AG09319 (cell line): ENCODE data around the gene SLC9A3.

ENCODE experiments used
- DNase-seq: peaks from one replicate; pipeline ENCODE4 v3.0.0-alpha.2; 2010; ENCODE audit warnings: low read depth; ENCODE audit errors: extremely low read depth
- TF ChIP-seq, protein P1 (sequence below): IDR thresholded peaks from 2 replicates; pipeline ENCODE4 v1.5.1; 2011; ENCODE audit warnings: low read depth, mild to moderate bottlenecking, inconsistent platforms, low read length, moderate library complexity

SLC9A3 gene

DNA sequence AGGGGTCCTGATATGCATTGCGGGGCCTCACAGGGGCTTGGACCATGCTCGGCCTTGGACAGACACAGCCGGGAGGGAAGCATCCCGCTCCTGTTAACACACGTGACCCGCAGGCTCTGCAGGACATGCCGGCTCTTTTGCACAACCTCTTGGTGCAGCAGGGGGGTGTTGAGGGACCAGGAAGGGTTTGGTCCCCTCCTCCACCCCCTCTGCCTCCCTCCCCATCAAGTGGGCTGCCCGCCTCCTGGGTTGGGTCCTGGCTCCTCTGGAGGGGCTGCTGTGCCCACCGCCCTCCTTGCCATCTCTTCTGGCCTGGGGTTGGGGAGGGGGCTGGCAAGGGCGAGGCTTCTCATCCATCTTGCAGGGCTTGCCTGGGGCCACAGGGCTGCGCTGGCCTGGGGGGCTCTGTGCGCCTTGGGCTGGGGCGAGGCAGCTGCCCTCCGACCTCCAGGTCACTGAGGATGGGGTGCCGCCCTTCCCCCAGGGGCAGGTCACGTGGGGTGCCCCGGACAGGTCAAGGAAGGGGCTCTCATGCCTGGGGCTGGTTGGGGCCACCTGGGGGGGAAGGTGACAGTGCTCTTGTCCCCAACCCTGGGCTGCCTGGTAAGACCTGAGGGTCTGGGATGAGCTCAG lies 16.8 kb upstream of the SLC9A3 start:
- no peak for DNase-seq
- TF ChIP-seq, protein P1, sequence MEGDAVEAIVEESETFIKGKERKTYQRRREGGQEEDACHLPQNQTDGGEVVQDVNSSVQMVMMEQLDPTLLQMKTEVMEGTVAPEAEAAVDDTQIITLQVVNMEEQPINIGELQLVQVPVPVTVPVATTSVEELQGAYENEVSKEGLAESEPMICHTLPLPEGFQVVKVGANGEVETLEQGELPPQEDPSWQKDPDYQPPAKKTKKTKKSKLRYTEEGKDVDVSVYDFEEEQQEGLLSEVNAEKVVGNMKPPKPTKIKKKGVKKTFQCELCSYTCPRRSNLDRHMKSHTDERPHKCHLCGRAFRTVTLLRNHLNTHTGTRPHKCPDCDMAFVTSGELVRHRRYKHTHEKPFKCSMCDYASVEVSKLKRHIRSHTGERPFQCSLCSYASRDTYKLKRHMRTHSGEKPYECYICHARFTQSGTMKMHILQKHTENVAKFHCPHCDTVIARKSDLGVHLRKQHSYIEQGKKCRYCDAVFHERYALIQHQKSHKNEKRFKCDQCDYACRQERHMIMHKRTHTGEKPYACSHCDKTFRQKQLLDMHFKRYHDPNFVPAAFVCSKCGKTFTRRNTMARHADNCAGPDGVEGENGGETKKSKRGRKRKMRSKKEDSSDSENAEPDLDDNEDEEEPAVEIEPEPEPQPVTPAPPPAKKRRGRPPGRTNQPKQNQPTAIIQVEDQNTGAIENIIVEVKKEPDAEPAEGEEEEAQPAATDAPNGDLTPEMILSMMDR, result no peak

DNA sequence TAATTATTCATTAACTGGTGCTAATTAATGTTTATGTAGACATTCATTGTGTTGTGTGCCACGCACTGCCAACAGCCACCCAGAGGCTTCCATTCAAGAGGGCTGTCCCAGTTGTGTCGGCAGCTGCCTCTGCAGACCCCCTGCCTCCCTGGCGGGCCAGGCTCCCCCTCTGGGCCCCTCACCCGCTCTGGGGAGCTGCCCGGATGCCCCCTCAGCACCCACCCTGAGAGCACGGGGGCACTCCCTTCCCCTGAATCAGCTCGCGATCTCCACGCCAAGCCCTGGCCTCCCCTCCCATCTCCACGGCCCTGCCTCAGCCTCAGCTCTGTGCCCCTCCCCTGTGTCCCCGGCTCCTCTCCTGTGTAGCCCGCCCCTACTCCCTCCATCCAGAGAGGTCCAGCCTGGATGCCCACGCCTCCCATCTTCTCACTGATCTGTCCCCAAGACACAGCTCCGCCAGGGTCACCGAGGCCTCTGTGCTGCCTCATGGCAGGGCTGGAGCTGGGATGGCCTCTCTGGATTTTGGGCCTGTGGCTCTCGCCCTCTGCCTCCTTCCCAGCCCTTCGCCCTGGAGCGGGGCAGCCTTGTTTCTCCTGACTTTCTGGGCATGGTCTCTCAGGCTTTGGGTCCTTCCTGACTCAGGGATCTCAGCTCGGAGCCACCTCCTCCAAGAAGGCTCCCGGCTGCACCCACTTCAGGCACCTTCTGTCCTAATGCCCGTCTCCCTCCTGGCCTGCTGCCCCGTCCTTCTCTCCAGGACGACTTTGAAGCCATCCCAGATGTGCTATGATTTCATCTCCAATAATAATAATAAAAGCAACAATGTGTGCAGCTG lies 16.0 kb upstream of the SLC9A3 start:
- TF ChIP-seq, protein P1, result no peak
- no peak for DNase-seq

DNA sequence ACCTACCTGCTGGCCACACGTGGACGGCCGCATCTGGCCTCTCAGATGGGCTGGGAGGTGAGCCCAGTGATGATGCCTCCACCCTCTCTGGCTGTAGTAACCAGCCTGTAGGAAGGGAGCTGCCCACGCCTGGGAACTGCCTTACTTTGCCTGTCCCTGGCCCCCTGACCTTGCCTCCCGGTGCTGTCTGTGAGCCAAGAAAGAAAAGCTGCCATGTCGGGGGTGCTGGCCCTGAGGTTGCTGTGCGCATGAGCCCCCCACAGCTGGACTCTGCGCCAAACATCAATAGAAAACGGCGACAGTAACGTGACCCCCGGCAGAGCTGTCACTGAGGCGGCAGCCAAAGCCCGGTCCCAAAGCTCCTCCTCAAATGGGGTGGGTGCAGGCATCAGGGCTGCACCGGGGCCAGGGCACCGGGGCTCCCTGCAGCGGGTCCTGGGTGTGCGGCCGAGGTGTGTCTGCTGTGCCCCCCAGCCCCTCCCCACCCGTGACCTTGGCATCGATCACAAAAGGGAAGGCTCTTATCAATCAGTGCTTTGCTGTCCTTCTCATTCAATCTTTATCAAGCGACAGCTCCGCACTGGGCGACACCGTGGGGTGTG lies 15.3 kb upstream of the SLC9A3 start:
- TF ChIP-seq, protein P1, result no peak
- DNase-seq, result no peak

DNA sequence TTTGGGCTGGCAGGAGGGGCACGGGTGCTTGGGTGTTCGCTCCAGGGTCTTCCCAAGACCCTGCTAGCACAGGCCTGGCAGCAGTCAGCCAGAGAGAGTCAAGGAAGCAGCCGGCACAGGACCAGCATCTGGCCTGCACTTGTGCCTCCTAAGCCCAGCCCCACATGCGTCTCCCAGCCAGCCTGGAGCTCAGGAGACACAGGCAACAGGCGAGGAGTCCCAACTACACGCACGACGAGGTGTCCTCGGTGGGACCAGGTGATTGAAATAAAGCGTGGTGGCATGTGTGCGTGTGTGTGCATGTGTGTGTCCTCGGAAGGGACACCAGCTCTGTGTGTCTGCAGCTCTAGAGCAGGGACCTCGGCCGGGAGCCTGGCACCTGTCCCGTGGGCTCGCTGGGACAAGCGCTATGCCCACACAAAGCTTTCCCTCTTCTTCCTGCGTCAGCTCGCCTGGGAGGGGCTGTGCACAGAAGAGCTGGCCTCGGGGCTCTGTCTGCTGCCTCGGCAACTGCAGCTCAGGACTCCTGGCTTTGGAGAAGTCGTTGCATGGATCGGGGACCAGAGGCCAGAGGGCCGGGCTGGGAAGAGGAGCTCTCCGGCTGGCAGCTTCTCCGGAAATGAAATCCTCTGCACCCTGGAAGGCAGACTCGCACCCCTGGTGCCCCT lies 14.7 kb upstream of the SLC9A3 start:
- DNase-seq, result no peak
- TF ChIP-seq, protein P1, result no peak

DNA sequence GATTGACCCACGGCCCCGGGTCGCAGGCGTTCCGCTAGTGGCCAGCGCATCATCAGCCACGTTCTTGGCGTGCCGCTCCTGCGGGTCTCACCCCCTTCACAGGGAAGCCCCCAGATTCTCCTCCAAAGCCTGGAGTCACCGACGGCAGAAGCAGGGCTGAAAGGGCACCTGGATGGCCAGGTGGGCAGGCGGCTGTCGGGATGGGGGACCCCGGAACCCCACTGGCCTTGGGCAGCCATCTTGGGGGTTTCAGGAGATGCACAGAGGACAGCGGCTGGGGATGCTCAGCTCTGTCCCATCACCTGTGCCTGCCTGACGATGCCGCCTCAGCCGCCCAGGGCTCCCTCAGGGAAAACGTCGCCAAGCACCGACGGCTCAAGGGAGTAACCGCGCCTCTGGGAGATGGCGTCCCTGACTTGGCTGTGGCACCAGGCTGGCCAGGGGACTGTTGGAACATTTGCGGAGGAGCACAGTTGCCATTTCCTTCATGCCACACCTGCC lies 14.1 kb upstream of the SLC9A3 start:
- TF ChIP-seq, protein P1, result no peak
- DNase-seq, result no peak

DNA sequence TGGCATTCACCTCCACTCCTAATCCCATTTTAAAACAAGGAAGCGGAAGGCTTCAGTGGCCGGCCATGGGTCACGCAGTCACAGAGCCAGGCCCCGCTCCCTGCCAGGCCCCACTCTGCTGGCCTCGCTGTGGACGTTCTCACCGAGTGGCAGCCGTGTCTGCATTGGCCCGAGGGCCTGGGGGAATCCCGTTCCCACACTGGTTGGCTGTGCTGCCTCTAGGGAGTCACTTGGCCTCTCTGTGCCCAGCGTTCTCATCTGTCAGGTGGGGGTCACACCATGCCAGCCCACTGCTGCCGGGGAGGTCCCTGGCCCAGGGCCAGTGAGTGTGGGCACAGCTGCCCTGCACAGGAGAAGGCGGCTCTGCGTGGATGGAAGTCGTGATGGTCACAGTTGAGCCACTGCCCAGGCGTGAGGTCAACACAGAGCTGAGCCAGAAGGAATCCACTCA lies 13.4 kb upstream of the SLC9A3 start:
- no peak for DNase-seq
- TF ChIP-seq, protein P1, result no peak

DNA sequence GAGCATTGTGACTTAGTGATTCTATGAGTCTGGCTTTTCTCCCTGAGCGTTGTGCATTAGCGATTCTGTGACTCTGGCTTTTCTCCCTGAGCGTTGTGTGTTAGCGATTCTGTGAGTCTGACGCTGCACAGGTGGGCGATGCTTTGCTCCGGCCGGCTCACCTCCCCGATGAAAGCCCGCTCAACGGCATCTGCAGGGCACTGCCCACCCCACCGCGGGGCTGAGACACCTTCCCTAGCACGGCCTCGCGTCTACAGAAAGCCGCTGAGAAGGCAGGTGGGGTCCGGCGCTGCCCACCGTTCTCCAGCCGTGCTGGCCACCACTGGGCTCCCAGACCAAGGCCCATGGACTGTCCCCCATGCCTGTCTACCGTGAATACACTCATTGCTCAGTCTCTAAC lies 12.8 kb upstream of the SLC9A3 start:
- TF ChIP-seq, protein P1, result no peak
- no peak for DNase-seq
